Breast epithelium (tissue), 3 donors: ENCODE measurements around the gene ZBTB48.

Experiments
- CTCF ChIP-seq, 3 donors: fragments of 450-650 bp; IDR thresholded peaks; one replicate each; pipeline ENCODE4 v1.5.1; 2016 to 2017; ENCODE audit warnings: antibody characterized with exemption in 3 of 3, mild to moderate bottlenecking in 3 of 3, moderate library complexity in 3 of 3
- POLR2A ChIP-seq: fragments of 450-650 bp; IDR thresholded peaks from one replicate; pipeline ENCODE4 v1.6.1; 2016; ENCODE audit warnings: antibody characterized with exemption, mild to moderate bottlenecking, moderate library complexity

GRCh38 chr1:6625584-6626149 is 45.9 kb downstream of the ZBTB48 start:
- TF ChIP-seq CTCF (IDR thresholded peaks at IDR 0.05) (no peak), POLR2A (no peak)
